ENCODE measurements around the gene MAN2A2. TPM values are rescaled to one million over a fixed set of nuclear protein-coding genes. Genes with fewer than 3 reads are reported as not detected.

Gene MAN2A2
- total and polyA plus RNA-seq, 2 of the 8 experiments (the other 6 are each of a cell fraction or from before 2014, with no cell fraction given): 23.1 to 29.7 TPM

DNA sequence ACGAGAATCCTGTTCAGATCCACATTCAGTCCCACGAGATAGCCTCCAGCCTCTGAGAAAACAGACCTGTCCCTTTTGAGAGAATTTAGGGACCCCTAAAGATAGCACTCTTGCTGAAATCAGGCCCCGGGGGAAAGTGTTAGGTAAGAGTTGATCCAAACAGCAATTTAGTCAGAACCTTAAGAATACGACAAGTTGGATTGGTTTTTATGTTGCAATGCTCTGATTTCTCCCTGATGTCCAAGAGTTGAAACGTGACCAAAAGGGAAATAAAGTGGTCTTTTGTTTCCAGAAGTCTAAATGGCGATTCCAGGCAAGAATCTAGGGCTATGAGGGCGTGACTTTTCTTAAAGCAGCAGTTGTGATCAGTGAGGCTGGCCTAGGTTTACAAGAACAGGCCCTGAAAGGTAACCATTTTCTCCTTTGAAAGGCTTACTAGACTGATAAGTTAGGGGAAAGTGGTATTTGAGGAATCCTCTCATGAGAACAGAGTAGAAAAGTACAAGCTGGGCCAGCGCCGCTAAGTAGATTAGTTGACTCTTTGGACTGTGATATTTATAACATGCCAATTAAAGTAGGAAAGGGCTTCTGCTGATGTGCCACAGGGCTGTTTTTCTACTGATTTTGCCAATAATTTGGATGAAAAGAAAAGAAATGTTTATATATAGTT lies 4.9 kb downstream of the MAN2A2 start:
- no peak overlapping the region for H2BK12ac ChIP-seq (ENCODE audit: low read depth, low read length)
- no peak overlapping the region for H2BK15ac ChIP-seq (ENCODE audit: low read length)
- no peak overlapping the region for H2AK5ac ChIP-seq (ENCODE audit: low read depth, low read length)
- H3K36me3 ChIP-seq (ENCODE audit: control insufficient read depth in 2 of 4, insufficient read depth in 4 of 4, low read length in 3 of 4): no peaks in the 10 kb centered on the region; a peak in 3 of 8 replicates
- DNase-seq (ENCODE audit: low read depth in 1 of 2, low spot score in 2 of 2) (no peak), FAIRE-seq (no peak)
- ChIA-PET CTCF (ENCODE audit: partially characterized antibody) (interaction anchor here (0.6 to 11.2 kb wide), 2 partner anchors 24 to 204 kb away, joined by 4 to 187 read pairs; partner anchors contain the start of genes HDDC3 and UNC45A), POLR2A (ENCODE audit: partially characterized antibody) (no interaction called here)
- H2BK120ac ChIP-seq (replicated peaks; ENCODE audit: low read depth, low read length): no peak overlapping the region
- no peak overlapping the region for H3K4me3 ChIP-seq (ENCODE audit: extremely low read depth in 1 of 4, insufficient read depth in 2 of 4, low read depth in 3 of 4, low read length in 4 of 4)
- peaks cover 2 to 5% (median 4%) of the 10 kb centered on the region in 4 experiments; a peak in 6 of 7 replicates for H3K4me1 ChIP-seq (replicated peaks in 1 of 4; ENCODE audit: control insufficient read depth in 3 of 4, insufficient read depth in 4 of 4, low read length in 3 of 4)
- H2BK20ac ChIP-seq (ENCODE audit: low read length): no peak overlapping the region
- H3K14ac ChIP-seq (ENCODE audit: insufficient read length): no peak overlapping the region
- no peaks in the 10 kb centered on the region for H3K79me2 ChIP-seq (ENCODE audit: control insufficient read depth in 1 of 2, insufficient read depth in 2 of 2, low read length in 2 of 2)
- no peak overlapping the region for H3K18ac ChIP-seq (ENCODE audit: extremely low read depth, low read length)
- no peak overlapping the region for H4K91ac ChIP-seq (replicated peaks; ENCODE audit: insufficient read length, low read length)
- peaks cover 9% of the 10 kb centered on the region; the same call in 1 of the 2 replicates for H3K23me2 ChIP-seq (ENCODE audit: low read depth, low read length)
- H4K5ac ChIP-seq (ENCODE audit: insufficient read length, low read depth, low read length): no peak overlapping the region
- no peak overlapping the region for H2AFZ ChIP-seq (ENCODE audit: low read length)
- H4K8ac ChIP-seq (ENCODE audit: extremely low read depth, insufficient read depth, low read length): no peak overlapping the region
- WGBS, 2 experiments (ENCODE audit: extremely low coverage in 1 of 2, insufficient coverage in 1 of 2, insufficient read length in 1 of 2, insufficient replicate concordance in 2 of 2, low coverage in 1 of 2, low lambda C conversion rate in 2 of 2, missing lambda C conversion rate in 1 of 2): 88% methylated on average over 9 of the region's 9 CpGs; no CpG with 5 or more reads in 1 of the 2 experiments
- no peak overlapping the region for H3K4me2 ChIP-seq (ENCODE audit: insufficient read depth in 1 of 2, low read depth in 2 of 2, low read length in 2 of 2)
- H3K27me3 ChIP-seq (replicated peaks in 1 of 4; ENCODE audit: control insufficient read depth in 3 of 4, extremely low read depth in 1 of 4, insufficient read depth in 3 of 4, low read length in 3 of 4): peaks cover 0 to 16% (median 8%) of the 10 kb centered on the region in 4 experiments; a peak in 5 of 7 replicates
- H3K4ac ChIP-seq (replicated peaks; ENCODE audit: insufficient read length, low read depth, low read length): no peak overlapping the region
- H3K9me3 ChIP-seq (ENCODE audit: insufficient read depth in 2 of 2, low read depth in 1 of 2, low read length in 1 of 2): no peaks in the 10 kb centered on the region
- no peak overlapping the region for H3K56ac ChIP-seq (replicated peaks; ENCODE audit: insufficient read length, low read depth, low read length)
- no peak overlapping the region for H3K23ac ChIP-seq (ENCODE audit: insufficient read length)
- no peak overlapping the region for H3K27ac ChIP-seq (ENCODE audit: low read depth, low read length)
- no peaks in the 10 kb centered on the region for H3K79me1 ChIP-seq (ENCODE audit: low read depth, low read length)
- H3K9ac ChIP-seq (replicated peaks in 1 of 4; ENCODE audit: extremely low read depth in 1 of 4, low read depth in 3 of 4, low read length in 3 of 4): no peak overlapping the region
- no peak overlapping the region for H2BK5ac ChIP-seq (ENCODE audit: low read depth, low read length)
- H4K20me1 ChIP-seq (replicated peaks in 1 of 2; ENCODE audit: control insufficient read depth in 1 of 2, insufficient read depth in 2 of 2, low read length in 2 of 2): peaks cover 0 to 6% of the 10 kb centered on the region in 2 experiments
- TF ChIP-seq SUZ12 (IDR thresholded peaks at IDR 0.05; ENCODE audit: low read length) (no peak), TAF7 (optimal IDR thresholded peaks at IDR 0.05; ENCODE audit: borderline replicate concordance, low read depth, low read length) (no peak), GTF2F1 (IDR thresholded peaks at IDR 0.05; ENCODE audit: borderline replicate concordance, low read depth, low read length) (no peak), KDM1A (IDR thresholded peaks at IDR 0.05; ENCODE audit: borderline replicate concordance, low read length) (no peak), RAD21 (IDR thresholded peaks at IDR 0.05 in 1 of 2, conservative IDR thresholded peaks at IDR 0.05 in 1 of 2; ENCODE audit: low read depth in 2 of 2, low read length in 2 of 2) (no peak), NRF1 (IDR thresholded peaks at IDR 0.05; ENCODE audit: low read depth, low read length) (no peak), RBBP5 (IDR thresholded peaks at IDR 0.05; ENCODE audit: borderline replicate concordance, low read depth, low read length) (no peak), KDM4A (IDR thresholded peaks at IDR 0.05; ENCODE audit: low read depth, low read length, severe bottlenecking) (no peak), SAP30 (IDR thresholded peaks at IDR 0.05; ENCODE audit: insufficient read depth, insufficient replicate concordance, low read length) (no peak), CEBPB (IDR thresholded peaks at IDR 0.05; ENCODE audit: low read depth, low read length) (no peak), TBP (IDR thresholded peaks at IDR 0.05; ENCODE audit: low read depth, low read length) (no peak)
- TF ChIP-seq, protein P1, sequence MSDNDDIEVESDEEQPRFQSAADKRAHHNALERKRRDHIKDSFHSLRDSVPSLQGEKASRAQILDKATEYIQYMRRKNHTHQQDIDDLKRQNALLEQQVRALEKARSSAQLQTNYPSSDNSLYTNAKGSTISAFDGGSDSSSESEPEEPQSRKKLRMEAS (IDR thresholded peaks at IDR 0.05): no peak
